Stomach (tissue), 4 donors: ENCODE results near the gene XRCC4.
"Not testable (repeated sequence)": the region's sequence is repeated elsewhere in the genome, so short reads cannot be mapped to it uniquely, and the experiment has no call there.

Experiments
- EP300 ChIP-seq: sonication (generic); formaldehyde crosslinking; IDR thresholded peaks from one replicate; pipeline ENCODE4 v1.6.1; 2017; ENCODE audit warnings: antibody characterized with exemption
- POLR2AphosphoS5 ChIP-seq, 3 donors: sonication (generic); formaldehyde crosslinking; IDR thresholded peaks; one replicate each; pipeline ENCODE4 v1.6.1; 2016; ENCODE audit warnings: antibody characterized with exemption in 3 of 3
- TF ChIP-seq, protein P1 (sequence below), 7 experiments: fragments of 450-650 bp in 4 of 7; fragments of 200-600 bp in 3 of 7; sonication (generic) in 3 of 7; IDR thresholded peaks; one replicate each; pipeline ENCODE4 v1.5.1; 2016 to 2019; ENCODE audit warnings: antibody characterized with exemption in 7 of 7, control low read depth in 2 of 7, mild to moderate bottlenecking in 1 of 7

DNA sequence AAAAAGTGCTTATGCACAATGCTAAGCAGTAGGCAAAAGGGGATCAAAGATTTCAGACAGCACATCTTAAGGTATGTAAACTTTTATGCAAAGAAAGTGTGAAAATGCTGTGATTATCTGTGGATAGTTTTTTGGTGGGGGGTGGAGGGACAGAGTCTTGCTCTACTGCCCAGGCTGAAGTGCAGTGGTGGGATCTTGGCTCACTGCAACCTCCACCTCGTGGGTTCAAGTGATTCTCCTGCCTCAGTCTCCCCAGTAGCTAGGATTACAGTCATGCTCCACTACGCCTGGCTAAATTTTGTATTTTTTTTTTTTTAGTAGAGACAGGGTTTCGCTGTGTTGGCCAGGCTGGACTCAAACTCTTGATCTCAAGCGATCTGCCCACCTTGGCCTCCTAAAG lies 10.0 kb upstream of the XRCC4 start:
- TF ChIP-seq, protein P1, sequence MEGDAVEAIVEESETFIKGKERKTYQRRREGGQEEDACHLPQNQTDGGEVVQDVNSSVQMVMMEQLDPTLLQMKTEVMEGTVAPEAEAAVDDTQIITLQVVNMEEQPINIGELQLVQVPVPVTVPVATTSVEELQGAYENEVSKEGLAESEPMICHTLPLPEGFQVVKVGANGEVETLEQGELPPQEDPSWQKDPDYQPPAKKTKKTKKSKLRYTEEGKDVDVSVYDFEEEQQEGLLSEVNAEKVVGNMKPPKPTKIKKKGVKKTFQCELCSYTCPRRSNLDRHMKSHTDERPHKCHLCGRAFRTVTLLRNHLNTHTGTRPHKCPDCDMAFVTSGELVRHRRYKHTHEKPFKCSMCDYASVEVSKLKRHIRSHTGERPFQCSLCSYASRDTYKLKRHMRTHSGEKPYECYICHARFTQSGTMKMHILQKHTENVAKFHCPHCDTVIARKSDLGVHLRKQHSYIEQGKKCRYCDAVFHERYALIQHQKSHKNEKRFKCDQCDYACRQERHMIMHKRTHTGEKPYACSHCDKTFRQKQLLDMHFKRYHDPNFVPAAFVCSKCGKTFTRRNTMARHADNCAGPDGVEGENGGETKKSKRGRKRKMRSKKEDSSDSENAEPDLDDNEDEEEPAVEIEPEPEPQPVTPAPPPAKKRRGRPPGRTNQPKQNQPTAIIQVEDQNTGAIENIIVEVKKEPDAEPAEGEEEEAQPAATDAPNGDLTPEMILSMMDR (IDR thresholded peaks at IDR 0.05) = not testable (repeated sequence)
- not testable (repeated sequence) for TF ChIP-seq EP300; POLR2AphosphoS5 (IDR thresholded peaks at IDR 0.05)
